Gastrocnemius medialis (tissue), 4 donors: Measurements from ENCODE around the gene ADAM12.

Experiments used
- POLR2A ChIP-seq, 2 donors: fragments of 450-650 bp; IDR thresholded peaks; one replicate each; pipeline ENCODE4 v1.6.1; 2017; ENCODE audit warnings: antibody characterized with exemption in 2 of 2, mild to moderate bottlenecking in 2 of 2, moderate library complexity in 2 of 2
- TF ChIP-seq, protein P1 (sequence below), 5 experiments: fragments of 450-650 bp in 3 of 5; fragments of 200-600 bp in 2 of 5; sonication (generic) in 2 of 5; IDR thresholded peaks in 4 of 5; conservative IDR thresholded peaks in 1 of 5; 1 replicate in 4 of 5; 2 replicates in 1 of 5; pipeline ENCODE4 v1.5.1; 2016 to 2019; ENCODE audit warnings: antibody characterized with exemption in 5 of 5, mild to moderate bottlenecking in 3 of 5, moderate library complexity in 3 of 5

DNA sequence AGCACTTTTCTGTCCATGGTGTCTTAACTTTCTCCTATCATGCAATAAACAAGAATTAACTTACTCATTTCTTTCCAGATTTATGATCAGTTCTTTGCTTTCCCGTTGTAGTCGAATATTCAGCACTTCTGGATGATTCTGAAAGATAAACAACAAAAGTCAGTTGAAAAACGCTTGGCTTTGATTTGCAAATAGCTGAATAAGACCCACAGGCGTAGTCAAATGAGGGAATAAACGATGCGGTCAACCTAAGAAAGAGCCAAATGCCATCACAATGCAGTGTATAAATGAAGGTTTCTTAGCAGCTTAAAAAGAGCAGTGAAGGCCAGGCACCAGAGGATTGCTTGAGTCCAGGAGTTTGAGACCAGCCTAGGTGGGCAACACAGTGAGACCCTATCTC, 109.4 kb downstream of the ADAM12 start:
- TF ChIP-seq, protein P1, sequence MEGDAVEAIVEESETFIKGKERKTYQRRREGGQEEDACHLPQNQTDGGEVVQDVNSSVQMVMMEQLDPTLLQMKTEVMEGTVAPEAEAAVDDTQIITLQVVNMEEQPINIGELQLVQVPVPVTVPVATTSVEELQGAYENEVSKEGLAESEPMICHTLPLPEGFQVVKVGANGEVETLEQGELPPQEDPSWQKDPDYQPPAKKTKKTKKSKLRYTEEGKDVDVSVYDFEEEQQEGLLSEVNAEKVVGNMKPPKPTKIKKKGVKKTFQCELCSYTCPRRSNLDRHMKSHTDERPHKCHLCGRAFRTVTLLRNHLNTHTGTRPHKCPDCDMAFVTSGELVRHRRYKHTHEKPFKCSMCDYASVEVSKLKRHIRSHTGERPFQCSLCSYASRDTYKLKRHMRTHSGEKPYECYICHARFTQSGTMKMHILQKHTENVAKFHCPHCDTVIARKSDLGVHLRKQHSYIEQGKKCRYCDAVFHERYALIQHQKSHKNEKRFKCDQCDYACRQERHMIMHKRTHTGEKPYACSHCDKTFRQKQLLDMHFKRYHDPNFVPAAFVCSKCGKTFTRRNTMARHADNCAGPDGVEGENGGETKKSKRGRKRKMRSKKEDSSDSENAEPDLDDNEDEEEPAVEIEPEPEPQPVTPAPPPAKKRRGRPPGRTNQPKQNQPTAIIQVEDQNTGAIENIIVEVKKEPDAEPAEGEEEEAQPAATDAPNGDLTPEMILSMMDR (IDR thresholded peaks at IDR 0.05 in 4 of 5, conservative IDR thresholded peaks at IDR 0.05 in 1 of 5), result no peak
- TF ChIP-seq POLR2A (IDR thresholded peaks at IDR 0.05), result no peak
